ENCODE data around the gene SEC14L3. TPM values are rescaled to one million over a fixed set of nuclear protein-coding genes. Genes with fewer than 3 reads are reported as not detected.

SEC14L3 gene
- total and polyA plus RNA-seq, 2 of the 13 experiments (the other 11 are each of a cell fraction or from before 2014, with no cell fraction given) = not detected

DNA sequence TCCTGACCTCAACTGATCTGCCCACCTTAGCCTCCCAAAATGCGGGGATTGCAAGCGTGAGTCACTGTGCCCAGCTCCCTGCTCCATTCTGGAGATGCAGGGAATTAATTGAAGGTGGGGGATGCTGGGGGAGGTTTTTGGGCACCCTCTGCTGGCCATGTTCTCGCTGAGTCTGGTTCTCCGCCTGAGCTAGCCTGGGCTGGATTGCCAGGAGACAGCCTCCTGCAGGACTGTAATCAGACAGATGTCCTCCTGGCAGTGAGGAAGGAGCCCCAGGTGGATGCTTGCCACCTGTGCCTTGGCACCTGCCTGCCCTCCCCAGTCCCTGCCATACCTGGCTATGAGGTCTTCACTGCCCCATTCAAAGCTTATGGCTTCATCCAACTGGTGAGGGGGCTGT lies 40.9 kb downstream of the SEC14L3 start:
- FAIRE-seq = no peak
- POLR2A ChIA-PET = no interaction called here
- intact Hi-C loops (cut with micrococcal nuclease; ENCODE audit: unreplicated experiment) = no loop called here

GRCh38 chr22:30429887-30430286 lies 41.9 kb downstream of the SEC14L3 start:
- TF ChIP-seq POLR2A (IDR thresholded peaks at IDR 0.05; ENCODE audit: insufficient read depth in 1 of 2, low read depth in 2 of 2, low read length in 2 of 2) = 0 out of 4 replicates have a peak, but pooled peaks of 1 of the 2 experiments have one; percentile 2
- TF ChIP-seq PITX1 (CRISPR knock-in tag; IDR thresholded peaks at IDR 0.05) = no peak
- ATAC-seq (no peak), FAIRE-seq (no peak), DNase-seq (ENCODE audit: low spot score) (no peak)
- no peak overlapping the region for H2AFZ ChIP-seq (ENCODE audit: low read length)
- BruUV-seq (replicated peaks) = no TSS peak
- intact Hi-C loops (cut with micrococcal nuclease; ENCODE audit: unreplicated experiment) = no loop called here
- no peaks in the 10 kb centered on the region for H3K9me3 ChIP-seq (ENCODE audit: low read length)
- peaks cover 5% of the 10 kb centered on the region for H3K79me2 ChIP-seq (ENCODE audit: insufficient read depth, low read length)
- no peaks in the 10 kb centered on the region for H3K27me3 ChIP-seq (ENCODE audit: control insufficient read depth in 1 of 2, insufficient read depth in 2 of 2, low read length in 2 of 2)
- H3K36me3 ChIP-seq (replicated peaks in 1 of 2; ENCODE audit: control insufficient read depth in 1 of 2, insufficient read depth in 2 of 2, low read length in 2 of 2) = peaks cover 0 to 5% of the 10 kb centered on the region in 2 experiments; a peak in 2 of 5 replicates
- no peak overlapping the region for H3K9ac ChIP-seq (ENCODE audit: insufficient read depth, low read depth, low read length)
- 83% methylated on average over 4 of the region's 4 CpGs for WGBS (ENCODE audit: low lambda C conversion rate)
- H3K4me1 ChIP-seq (ENCODE audit: insufficient read depth, low read length) = peaks cover 43% of the 10 kb centered on the region
- H3K4me3 ChIP-seq (replicated peaks in 1 of 3; ENCODE audit: insufficient read depth in 1 of 3, low read depth in 2 of 3, low read length in 3 of 3) = no peak overlapping the region
- in situ Hi-C loops (cut with HindIII; ENCODE audit: extremely low pct_ligation_motif_present, low pct_unique_long_range_greater_than_20kb) = loop anchor here (5.0 kb wide), 1 partner anchor 38 kb away; no protein-coding TSS in a partner anchor
- ChIA-PET POLR2A (no interaction called here), CTCF (ENCODE audit: low intra/inter-chr PET ratio, low total read pairs) (no interaction called here)
- H3K4me2 ChIP-seq (ENCODE audit: low read depth, low read length) = no peak overlapping the region
- H3K27ac ChIP-seq (ENCODE audit: extremely low read length, insufficient read depth, low read length) = no peak overlapping the region
- H4K20me1 ChIP-seq (ENCODE audit: insufficient read depth, low read length) = no peaks in the 10 kb centered on the region

More for the DNA sequence above, 40.9 kb downstream of the SEC14L3 start:
- no peak overlapping the region for H3K9ac ChIP-seq (ENCODE audit: insufficient read depth, low read depth, low read length)
- H3K9me3 ChIP-seq (ENCODE audit: low read length) = no peaks in the 10 kb centered on the region
- H3K4me3 ChIP-seq (replicated peaks in 1 of 3; ENCODE audit: insufficient read depth in 1 of 3, low read depth in 2 of 3, low read length in 3 of 3) = no peak overlapping the region
- no peak for TF ChIP-seq TCF12 (IDR thresholded peaks at IDR 0.05)
- no peak for TF ChIP-seq TCF12 (CRISPR knock-in tag; IDR thresholded peaks at IDR 0.05)
- no peak for TF ChIP-seq ZNF460 (CRISPR knock-in tag; IDR thresholded peaks at IDR 0.05; ENCODE audit: borderline replicate concordance)
- TF ChIP-seq, protein P1, sequence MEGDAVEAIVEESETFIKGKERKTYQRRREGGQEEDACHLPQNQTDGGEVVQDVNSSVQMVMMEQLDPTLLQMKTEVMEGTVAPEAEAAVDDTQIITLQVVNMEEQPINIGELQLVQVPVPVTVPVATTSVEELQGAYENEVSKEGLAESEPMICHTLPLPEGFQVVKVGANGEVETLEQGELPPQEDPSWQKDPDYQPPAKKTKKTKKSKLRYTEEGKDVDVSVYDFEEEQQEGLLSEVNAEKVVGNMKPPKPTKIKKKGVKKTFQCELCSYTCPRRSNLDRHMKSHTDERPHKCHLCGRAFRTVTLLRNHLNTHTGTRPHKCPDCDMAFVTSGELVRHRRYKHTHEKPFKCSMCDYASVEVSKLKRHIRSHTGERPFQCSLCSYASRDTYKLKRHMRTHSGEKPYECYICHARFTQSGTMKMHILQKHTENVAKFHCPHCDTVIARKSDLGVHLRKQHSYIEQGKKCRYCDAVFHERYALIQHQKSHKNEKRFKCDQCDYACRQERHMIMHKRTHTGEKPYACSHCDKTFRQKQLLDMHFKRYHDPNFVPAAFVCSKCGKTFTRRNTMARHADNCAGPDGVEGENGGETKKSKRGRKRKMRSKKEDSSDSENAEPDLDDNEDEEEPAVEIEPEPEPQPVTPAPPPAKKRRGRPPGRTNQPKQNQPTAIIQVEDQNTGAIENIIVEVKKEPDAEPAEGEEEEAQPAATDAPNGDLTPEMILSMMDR (CRISPR knock-in tag; IDR thresholded peaks at IDR 0.05) = peak; percentile 28; the same call in 1 of the 2 replicates
- no peaks in the 10 kb centered on the region for H3K27me3 ChIP-seq (ENCODE audit: control insufficient read depth in 1 of 2, insufficient read depth in 2 of 2, low read length in 2 of 2)
- BruUV-seq (replicated peaks) = no TSS peak
- no peak overlapping the region for H3K4me2 ChIP-seq (ENCODE audit: low read depth, low read length)
- ATAC-seq = no peak
- H3K27ac ChIP-seq (ENCODE audit: extremely low read length, insufficient read depth, low read length) = no peak overlapping the region
- no peaks in the 10 kb centered on the region for H4K20me1 ChIP-seq (ENCODE audit: insufficient read depth, low read length)
- peaks cover 51% of the 10 kb centered on the region for H3K4me1 ChIP-seq (ENCODE audit: insufficient read depth, low read length)
- DNase-seq (ENCODE audit: low spot score) = no peak
- CTCF ChIA-PET (ENCODE audit: low intra/inter-chr PET ratio, low total read pairs) = no interaction called here
- in situ Hi-C loops (cut with HindIII; ENCODE audit: extremely low pct_ligation_motif_present, low pct_unique_long_range_greater_than_20kb) = no loop called here
- H3K79me2 ChIP-seq (ENCODE audit: insufficient read depth, low read length) = peaks cover 3% of the 10 kb centered on the region
- 77% methylated on average over 4 of the region's 4 CpGs for WGBS (ENCODE audit: low lambda C conversion rate)
- H2AFZ ChIP-seq (ENCODE audit: low read length) = no peak overlapping the region
- H3K36me3 ChIP-seq (replicated peaks in 1 of 2; ENCODE audit: control insufficient read depth in 1 of 2, insufficient read depth in 2 of 2, low read length in 2 of 2) = peaks cover 0 to 5% of the 10 kb centered on the region in 2 experiments; a peak in 2 of 5 replicates

Data from HepG2 (cell line).